ENCODE measurements around the gene EMC9.

DNA sequence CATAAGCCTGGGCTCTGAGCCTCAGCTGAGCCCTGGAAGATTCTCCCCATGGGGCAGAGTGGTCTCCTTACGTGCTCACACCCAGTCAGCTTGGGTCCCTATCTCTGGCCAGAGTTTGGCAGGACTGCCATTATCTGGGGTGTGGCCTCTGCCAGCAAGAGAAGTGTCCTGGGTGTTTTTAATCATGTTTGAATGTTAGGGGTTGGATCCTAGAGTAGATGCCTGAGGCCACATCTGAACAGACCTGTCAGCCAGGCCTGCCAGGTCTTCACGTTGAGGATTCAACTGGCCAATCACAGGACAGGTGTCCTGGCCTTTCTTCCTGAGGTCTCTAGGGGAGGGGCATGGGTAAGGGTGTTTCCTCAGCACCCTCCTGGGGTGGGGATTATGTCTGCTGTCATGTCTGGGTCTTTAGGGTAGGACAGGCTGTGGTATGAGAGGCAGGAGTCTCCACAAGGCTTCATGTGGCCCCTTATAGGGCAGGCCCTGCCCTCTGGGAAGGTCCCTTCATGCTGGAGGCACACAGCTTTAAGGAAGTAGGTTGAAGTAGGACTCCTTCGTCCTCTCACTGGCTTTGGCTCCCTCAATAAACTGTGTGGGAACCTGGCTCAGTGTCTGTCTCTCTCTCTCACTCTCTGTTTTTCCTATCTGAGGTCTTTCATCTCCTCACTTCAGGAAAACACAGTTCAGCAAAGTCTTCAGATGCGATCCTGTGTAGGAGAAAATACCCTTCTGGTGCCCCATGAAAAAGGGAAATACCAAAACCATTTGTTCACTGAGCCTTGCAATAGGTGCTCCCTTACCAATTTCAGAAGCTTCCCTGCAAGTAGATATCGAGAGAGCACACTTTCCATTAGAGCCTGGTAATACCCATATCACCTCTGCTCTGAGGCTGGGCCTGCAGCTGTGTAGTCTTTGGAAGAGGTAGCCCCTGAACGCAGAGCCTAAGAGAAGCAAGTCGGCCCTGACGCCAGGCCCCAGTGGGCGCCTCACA, 17.7 kb downstream of the EMC9 start:
- TF ChIP-seq CTCF (IDR thresholded peaks at IDR 0.05; ENCODE audit: low read depth, low read length, poor library complexity, severe bottlenecking) (no peak), EZH2phosphoT487 (IDR thresholded peaks at IDR 0.05; ENCODE audit: borderline replicate concordance, low read length) (no peak)

All from DOHH2 (cell line).